ENCODE results near the gene RIMS1. TPM values are rescaled to one million over a fixed set of nuclear protein-coding genes. Genes with fewer than 3 reads are reported as not detected.

The RIMS1 gene
- total RNA-seq, 1 donor: 1.3 TPM

DNA sequence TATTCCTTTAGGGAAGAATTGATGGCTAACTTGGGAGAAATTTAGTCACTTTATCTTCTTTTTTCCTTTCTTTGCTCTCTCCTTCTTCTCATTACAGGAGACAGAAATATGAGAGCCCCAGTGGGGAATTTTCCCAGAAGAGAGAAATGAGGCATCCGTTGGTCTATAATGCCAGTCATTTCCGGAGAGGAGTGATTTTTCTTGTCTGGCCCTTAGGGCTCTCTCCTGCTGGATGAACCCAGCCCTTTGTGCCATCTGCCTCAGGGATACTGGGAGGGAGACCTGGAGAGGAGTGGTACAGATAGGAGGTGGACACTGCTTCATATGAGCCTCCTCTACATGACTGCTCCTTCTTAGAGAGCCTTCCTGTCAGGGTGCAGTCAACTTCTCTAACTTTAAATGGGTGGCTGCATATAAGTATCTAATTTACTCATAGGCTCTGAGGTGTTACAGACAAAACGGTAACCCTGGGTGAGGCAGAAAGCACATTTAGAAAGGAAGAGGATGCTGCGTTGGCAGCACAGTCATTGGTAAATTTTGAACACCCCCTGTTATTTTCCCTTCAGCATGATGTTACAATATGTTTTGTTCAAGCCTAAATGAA lies 21.9 kb downstream of the RIMS1 start:
- TF ChIP-seq, protein P1, sequence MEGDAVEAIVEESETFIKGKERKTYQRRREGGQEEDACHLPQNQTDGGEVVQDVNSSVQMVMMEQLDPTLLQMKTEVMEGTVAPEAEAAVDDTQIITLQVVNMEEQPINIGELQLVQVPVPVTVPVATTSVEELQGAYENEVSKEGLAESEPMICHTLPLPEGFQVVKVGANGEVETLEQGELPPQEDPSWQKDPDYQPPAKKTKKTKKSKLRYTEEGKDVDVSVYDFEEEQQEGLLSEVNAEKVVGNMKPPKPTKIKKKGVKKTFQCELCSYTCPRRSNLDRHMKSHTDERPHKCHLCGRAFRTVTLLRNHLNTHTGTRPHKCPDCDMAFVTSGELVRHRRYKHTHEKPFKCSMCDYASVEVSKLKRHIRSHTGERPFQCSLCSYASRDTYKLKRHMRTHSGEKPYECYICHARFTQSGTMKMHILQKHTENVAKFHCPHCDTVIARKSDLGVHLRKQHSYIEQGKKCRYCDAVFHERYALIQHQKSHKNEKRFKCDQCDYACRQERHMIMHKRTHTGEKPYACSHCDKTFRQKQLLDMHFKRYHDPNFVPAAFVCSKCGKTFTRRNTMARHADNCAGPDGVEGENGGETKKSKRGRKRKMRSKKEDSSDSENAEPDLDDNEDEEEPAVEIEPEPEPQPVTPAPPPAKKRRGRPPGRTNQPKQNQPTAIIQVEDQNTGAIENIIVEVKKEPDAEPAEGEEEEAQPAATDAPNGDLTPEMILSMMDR (IDR thresholded peaks at IDR 0.05; ENCODE audit: insufficient read depth, low read depth, low read length): no peak
- no peak overlapping the region for H3K4me3 ChIP-seq (ENCODE audit: low read depth, low read length)
- no peak for DNase-seq (ENCODE audit: low read depth)

DNA sequence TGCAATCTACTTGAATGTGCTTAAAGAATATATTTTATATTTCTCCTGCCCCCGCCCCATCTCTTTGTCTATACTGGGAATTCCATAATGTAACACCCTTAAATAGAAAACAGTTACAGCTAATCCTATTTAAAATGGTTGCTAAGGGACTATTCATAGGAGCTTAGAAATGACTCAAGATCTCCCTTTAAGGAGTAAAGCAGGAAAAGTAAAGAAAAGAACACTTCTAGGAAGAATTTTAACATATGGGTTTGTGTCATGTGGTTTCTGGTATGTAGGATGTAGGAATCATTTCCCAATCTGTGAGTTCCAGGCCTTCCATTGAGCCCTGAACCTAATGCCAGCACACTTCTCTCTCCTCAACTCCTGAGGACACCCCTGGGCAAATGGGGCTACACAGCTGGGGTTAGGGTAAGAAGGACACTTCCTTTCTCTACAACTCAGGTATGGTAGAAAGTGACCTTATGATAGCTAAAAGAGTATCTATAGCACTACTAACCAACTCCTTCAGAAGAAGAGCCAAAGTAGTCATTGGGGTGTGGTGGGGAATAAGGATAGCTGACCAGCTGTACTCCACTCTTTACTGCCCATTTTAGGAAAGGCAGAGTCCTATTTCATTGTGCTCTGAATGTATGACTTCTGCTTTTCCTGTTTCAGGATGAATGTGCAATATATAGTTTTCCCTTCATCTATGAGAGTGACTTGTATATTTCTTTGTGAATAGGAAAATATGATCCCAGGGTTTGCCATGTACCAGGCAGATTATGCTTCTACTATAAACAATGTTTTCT lies 27.3 kb downstream of the RIMS1 start:
- TF ChIP-seq, protein P1 (IDR thresholded peaks at IDR 0.05; ENCODE audit: insufficient read depth, low read depth, low read length): no peak
- H3K4me3 ChIP-seq (ENCODE audit: low read depth, low read length): no peak overlapping the region
- no peak for DNase-seq (ENCODE audit: low read depth)

DNA sequence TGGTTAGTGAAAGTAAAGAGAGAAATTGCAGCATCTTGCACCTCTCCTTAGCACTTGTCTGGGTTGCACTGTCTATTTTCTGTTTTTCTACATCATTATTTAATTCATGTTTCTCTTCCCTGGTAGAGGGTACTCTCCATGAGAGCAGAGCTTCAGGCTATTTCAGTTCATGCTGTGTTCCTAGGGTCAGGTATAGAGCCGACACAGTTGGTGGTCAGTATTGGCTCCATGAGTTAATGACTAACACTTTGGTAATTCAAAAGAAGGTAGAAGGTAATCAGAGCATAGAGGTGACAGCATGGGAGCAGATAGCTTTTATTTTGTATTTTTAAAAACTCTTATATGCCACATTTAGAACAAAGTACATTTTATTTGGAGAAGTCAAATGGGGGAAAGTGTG lies 42.7 kb downstream of the RIMS1 start:
- TF ChIP-seq, protein P1 (IDR thresholded peaks at IDR 0.05; ENCODE audit: insufficient read depth, low read depth, low read length): no peak
- no peak overlapping the region for H3K4me3 ChIP-seq (ENCODE audit: low read depth, low read length)
- no peak for DNase-seq (ENCODE audit: low read depth)

DNA sequence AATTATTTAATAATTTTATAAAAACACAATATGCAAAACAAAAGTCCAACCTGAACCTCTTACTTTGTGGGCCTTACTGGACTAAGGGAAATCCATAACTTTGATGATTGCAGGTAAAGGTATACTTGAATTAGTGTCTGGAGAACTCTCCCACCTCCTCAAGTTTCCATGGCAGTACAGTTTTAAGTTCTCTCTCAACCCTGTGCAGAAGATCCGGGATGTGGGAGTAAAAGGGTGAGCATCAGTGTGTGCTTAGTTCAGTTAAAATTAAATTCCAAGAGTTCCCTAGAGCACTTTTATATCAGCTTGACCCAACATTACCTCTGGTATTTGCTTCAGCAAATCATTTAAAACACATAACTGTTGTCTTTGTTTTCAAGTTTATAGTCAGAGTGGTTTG lies 47.5 kb downstream of the RIMS1 start:
- TF ChIP-seq, protein P1 (IDR thresholded peaks at IDR 0.05; ENCODE audit: insufficient read depth, low read depth, low read length): no peak
- no peak for DNase-seq (ENCODE audit: low read depth)

DNA sequence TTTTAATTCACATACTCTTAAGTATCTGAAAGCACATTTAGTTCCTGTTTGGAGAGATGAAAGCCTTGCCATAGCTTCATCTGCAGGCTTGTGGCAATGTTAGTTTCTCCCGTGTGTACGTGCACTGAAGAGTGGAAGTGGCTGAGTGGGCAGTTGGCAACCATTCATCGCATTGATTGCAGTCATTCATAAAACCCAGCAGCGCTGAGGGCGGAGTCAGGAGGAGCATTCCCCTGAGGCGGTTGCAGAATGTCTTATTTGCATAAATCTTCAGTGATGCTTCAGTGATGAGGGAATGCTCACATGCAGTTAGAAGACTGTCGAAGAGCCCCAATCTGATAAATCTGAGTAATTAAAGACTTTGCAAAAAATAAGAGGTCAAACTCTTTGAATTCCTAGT lies 79.1 kb downstream of the RIMS1 start:
- TF ChIP-seq, protein P1 (IDR thresholded peaks at IDR 0.05; ENCODE audit: insufficient read depth, low read depth, low read length): no peak
- H3K4me3 ChIP-seq (ENCODE audit: low read depth, low read length): no peak overlapping the region

More for the DNA sequence above, 47.5 kb downstream of the RIMS1 start:
- H3K4me3 ChIP-seq (ENCODE audit: low read depth, low read length): no peak overlapping the region

DNA sequence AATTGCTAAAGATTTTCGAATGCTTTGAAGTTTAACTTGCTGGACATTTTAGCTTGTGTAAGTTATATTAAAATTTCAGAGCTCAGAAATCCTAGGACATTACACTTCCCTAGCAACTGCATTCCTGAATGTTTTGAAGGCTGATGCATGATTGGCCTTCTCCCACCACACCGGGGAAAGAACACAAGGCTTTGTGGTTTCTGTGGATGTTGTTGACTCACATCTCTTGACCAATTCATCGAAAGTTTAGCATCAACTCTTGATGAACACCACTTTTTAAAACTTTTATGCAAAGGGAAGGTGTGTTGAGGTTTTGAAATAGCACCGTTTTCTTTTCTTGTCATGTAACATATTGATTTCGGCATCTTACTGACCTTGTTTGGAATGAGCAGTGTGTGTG lies 81.1 kb downstream of the RIMS1 start:
- TF ChIP-seq, protein P1 (IDR thresholded peaks at IDR 0.05; ENCODE audit: insufficient read depth, low read depth, low read length): no peak
- DNase-seq (ENCODE audit: low read depth): no peak
- H3K4me3 ChIP-seq (ENCODE audit: low read depth, low read length): no peak overlapping the region

More for the DNA sequence above, 79.1 kb downstream of the RIMS1 start:
- no peak for DNase-seq (ENCODE audit: low read depth)

Data from fibroblast of villous mesenchyme (primary cell).